ENCODE results near the gene SLC4A11.

GRCh38 chr20:3233991-3234498, 4.9 kb downstream of the SLC4A11 start:
- TF ChIP-seq EZH2phosphoT487 (IDR thresholded peaks at IDR 0.05; ENCODE audit: low read depth), result no peak
- no peak for TF ChIP-seq CTCF (IDR thresholded peaks at IDR 0.05; ENCODE audit: low read depth, low read length)
